GM19324 (cell line): ENCODE measurements around the gene PWWP3B.
"Not testable (repeated sequence)": the region's sequence is repeated elsewhere in the genome, so short reads cannot be mapped to it uniquely, and the experiment has no call there.

ENCODE experiments used
- ATAC-seq: cut with Tn5 transposase; IDR thresholded peaks from one replicate; pipeline ENCODE4 v1.9.1; 2021; ENCODE audit warnings: mild to moderate bottlenecking, moderate library complexity; ENCODE audit not compliant: unreplicated experiment, low FRiP score

PWWP3B gene

DNA sequence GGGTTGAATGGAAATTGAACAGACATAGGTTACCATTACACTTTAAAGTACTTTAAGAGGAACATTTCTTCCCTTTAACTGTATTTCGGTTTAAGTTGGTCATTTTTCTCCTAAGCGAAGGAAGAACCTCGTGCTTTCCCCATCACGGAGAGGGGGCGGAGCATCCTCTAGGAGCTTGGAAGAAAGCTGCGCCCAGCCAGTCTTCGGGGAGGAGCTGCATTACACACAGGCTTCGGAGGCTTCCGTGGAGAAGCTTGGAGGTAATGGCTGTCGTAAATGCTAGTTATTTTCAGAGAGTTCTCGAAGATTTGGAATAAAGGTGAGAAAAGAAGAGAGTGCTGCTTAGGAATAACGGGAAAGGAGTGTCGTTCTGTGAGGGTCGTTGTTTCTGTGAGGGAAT lies at the start of gene PWWP3B:
PWWP3B (plus strand) TSS at position 199 of the 400 bp plus-strand sequence. CDS start 37,128 bp downstream, outside the sequence.
- ATAC-seq: no peak

DNA sequence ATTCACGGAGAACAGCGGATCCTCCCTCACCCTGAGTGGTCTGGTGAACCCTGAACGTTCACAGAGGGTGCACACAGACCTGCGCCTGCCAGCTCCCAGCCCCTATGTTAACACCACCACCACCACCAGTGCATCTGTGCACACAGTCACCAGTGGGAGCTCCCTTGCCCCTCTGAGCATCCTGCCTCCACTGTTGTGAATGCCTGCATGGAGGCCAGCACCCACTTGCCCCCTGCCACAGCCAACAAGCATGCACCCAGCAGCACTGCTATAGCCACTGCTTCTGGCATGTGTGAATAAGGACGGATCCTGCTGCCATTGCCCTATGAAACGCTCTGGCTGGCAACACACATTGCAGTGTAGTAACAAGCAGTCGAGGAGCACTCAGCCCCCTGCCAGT lies 29.1 kb upstream of the PWWP3B start:
- no peak for ATAC-seq

DNA sequence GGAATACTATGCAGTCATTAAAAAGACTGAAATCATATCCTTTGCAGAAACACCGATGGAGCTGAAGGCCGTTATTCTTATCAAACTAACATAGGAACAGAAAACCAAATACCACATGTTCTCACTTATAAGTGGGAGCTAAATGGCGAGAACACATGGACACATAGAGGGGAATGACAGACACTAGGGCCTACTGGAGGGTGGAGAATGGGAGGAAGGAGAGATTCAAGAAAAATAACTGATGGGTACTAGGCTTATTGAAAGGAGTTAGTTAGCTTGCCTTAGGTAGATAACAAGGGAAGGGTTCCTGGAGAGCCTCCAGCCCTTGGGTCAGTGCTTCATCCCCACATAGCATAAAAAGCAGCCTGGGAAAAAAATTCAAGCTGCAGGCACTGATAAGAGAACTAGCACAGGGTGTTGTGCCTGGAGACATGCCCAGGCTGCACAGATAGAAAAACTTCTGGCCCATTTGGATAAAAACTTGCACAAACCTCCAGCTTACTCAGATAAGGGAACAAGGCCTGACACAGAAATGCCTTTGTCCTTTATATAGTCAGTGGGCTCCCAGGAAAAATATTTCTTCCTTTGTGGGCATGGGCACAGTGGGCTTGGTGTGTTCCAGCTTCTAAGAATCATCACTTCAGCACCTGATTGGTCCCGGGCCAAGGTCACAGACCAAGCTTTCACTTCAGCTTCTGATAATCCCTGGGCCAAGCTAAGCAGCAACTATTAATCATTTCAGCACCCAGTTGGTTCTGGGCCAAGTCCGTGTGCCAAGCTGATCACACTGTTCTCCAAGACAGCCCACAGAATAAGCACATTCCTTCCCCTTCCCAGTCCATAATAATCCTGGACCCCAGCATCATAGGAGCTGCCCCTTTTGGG lies 23.1 kb upstream of the PWWP3B start:
- ATAC-seq: no peak

DNA sequence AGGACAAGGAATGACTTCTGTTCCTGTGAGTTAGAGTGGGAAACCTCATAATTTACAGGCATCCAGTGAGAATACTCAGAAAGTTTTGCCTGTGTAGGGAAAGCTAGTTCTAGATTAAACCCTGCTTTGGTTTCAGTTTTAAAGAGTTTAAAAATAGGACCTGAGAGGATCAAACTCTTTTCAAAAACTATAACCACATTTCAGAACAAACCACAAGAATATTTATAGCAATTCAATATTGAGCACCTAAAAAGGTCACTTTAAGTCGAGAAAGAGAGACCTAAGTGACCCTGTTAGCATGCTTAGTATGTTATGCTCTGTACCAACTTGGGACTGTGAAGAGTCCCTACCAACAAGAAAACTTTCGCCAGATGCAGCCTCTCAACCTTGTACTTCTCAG lies 17.4 kb upstream of the PWWP3B start:
- ATAC-seq: no peak

DNA sequence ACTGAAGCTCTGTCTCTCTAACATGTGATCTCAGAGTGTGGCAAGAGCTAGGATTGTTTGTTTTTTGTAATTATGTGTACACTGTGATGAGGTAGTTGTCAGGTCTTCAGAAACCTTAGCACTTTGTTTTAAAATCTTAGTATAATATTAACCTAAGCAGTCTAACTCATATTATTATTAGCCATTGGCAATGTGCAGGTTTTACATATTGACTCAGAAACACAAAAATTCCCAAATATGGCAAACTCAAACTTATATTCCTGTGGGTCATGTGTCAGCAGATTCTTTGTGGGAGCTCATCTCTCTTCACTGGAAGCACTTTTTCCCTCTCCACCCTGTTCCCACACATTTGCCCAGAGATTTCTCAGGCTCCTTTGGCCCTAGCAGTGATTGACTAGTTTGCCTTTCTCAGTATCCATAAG lies 8.2 kb upstream of the PWWP3B start:
- no peak for ATAC-seq

DNA sequence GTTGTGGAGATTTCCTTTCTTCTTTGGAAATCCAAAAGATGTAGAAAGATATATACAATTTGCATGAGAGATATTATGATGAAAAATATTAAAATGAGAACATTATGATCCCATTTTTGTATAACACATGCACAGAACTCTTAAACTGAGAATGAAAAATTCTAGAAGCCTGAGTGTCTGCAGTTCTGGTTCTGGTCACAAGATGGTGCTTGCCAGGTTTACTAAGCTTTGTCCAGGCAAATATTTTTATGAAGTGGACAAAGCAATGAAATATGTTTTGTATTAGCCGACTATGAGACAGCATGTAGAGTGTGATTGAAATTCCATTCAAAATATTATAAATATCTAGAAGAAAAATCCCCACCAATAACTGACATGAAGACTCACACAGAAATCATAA lies 2.2 kb downstream of the PWWP3B start:
- no peak for ATAC-seq

DNA sequence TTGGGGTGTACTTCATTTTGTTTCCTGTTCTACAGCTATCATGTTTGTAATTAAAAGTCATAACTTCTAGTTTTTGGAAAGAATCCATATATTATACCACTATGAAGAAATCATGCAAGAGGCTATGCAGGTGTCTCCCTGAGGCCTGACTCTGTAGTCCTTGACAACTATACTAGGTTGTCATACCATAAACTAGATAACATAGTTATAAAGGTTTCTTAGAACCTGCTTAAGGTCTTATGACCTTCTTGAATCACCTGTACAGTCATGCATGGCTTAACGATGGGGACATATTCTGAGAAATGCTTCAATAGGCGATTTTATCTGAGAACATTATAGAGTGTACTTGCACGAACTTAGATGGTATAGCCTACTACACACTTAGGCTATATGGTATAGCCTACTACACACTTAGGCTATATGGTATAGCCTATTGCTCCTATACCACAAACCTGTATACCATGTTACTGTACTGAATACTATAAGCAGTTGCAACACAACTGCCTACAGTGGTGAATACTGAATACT lies 3.3 kb downstream of the PWWP3B start:
- ATAC-seq: no peak

DNA sequence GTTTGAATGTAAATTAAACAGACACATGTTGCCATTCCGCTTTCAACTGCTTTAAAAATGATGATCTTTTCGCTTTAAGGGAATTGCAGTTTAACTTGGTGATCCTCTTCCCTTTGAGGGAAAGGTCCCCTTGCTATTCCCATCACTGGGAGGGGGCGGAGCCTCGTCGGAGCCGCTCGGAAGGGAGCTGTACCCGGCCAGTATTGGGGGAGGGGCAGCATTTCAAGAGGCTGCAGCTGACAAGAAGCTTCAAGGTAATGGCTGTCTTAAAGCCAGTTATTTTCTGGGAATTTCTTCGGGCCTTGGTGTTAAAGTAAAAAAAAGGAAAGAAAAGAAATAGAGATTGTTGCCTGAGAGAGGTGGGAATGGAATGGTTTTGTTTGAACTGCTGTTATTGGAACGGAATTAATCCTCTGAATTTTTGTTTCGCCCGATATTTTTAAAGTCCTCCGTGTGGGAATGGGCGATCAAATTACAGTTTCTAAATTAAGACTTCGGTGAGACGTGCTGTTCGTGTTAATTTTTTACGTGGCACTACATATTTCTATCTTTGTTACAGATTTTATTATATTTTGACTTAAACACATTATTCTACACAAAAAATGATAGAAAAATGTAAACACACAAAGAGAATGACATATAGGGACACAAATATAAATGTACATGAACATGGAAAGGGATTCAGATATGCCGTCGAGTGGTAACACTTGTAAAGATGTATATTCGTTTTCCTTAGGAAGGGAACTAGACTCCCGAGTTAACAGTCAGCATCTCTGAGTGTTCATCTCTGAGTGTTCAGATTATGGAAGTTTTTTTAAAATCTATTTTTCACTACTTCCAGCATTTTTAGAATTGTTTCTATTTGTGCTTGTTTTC lies 9.2 kb downstream of the PWWP3B start:
- no peak for ATAC-seq

DNA sequence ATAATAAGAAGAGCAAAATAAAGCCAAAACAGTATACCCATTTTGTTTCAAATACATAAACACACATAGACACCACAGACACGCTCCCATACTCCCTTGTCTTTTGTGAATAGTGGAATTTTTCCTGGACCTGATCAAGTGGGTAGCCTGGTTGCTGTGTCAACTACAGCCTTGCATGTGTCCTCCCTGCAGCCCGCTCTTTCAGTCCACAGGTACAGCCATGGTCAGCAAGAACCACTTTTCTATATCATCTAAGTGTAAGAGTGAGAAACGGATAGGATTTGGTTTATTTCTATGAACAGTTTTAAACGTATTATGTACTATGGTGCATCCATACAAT lies 9.8 kb downstream of the PWWP3B start:
- no peak for ATAC-seq

DNA sequence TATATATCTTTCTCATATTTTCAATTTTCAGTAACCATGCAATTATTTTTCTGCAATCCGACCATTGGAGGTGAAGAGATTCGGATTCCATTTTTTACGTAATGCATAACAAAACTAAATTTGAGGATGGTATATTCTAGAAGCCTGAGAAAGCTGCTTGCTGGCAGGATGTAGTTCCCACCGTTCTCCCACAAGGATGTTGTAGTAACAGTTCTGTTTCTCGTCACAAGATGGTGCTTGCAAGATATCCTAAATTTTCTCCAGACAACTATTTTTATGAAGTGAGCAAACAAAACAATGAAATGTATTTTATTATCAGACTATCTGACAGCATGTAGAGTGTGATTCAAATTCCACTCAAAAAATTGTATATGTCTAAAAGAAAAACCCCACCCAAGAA lies 10.7 kb downstream of the PWWP3B start:
- ATAC-seq: no peak

DNA sequence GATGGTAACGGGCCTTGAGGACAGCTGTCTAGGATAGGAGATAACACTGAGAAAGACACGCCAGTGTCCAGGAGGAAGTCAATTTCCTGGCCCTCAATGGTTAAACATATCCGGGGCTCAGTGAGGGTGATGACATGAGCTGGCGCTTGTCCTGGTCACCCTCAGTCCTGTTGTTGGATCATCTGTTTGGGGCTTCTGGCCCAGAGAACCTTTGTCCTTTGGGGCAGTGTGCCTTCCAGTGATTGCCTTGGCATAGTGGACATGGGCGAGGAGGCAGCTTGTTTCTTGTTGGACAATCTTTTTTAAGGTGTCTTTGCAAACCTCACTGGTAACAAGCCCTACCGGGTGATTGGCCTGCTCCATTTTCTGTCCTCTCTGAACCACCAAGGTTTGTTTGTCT lies 15.6 kb downstream of the PWWP3B start:
- not testable (repeated sequence) for ATAC-seq

DNA sequence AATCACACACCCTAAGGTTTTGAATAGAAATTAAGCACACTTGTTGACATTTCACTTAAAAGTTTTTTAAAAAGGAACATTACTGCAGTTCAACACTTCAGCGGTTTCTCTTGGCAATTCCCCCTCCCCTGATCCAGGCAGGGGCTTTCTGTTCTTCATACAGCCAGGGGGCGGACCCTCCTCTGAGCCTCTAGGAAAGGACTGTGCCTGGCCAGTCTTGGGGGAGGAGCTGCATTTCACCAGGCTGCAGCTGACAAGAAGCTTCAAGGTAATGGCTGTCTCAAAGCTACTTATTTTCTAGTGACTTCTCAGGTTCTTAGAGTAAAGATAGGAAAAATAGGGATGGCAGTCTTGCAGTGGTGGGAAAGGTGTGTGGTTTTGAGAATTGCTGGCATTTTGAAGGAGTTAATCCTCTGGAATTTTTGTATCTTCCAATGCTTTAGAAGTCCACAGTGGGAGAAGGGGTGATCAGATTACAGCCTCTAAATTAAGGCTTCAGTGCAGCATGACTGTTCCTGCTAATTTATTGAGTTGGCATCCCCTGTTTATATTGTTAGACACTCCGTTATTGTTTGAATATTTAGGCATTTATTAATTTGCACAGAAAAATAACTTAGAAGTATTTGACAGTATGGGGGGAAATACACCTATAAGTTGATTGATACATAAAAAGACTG lies 33.5 kb downstream of the PWWP3B start:
- ATAC-seq: no peak

DNA sequence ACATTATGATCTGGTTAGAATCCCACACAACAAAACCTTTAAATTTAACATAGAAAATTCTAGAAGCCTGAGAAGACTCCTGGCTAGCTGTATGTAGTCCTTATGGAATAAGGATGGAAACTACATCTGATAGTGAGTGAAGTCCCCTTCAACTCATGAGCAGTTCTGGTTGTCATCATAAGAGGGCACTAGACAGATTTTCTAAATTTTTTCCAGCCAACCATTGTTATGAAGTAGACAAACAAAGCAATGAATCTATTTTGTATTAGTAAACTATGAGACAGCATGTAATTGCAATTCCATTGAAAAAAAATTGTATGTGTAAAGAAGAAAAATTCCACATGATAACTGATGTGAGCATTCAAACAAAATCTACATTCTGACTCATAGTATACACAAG lies 35.2 kb downstream of the PWWP3B start:
- ATAC-seq: no peak

DNA sequence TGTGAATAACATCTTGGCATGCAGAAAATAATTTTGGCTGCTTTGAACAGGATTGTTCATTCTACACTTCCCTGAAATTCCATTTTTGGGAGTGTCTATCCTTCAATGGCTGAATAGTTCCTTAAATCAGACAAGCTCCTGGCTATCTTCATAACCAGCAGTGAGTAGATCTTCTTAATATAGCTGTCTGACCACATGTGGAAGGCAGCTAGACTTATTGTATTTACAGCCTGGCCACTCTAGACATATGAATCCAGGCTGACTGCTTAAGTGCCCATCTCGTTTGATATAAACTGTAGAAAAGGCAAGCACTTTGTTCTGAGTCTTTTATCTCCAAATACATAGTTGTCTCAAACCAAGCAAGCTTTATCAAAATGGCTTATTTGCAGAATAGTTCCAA lies 40.0 kb downstream of the PWWP3B start:
- ATAC-seq: no peak
